ENCODE data around the gene ABO. TPM values are rescaled to one million over a fixed set of nuclear protein-coding genes. Genes with fewer than 3 reads are reported as not detected.

The ABO gene
- total and polyA plus RNA-seq, 9 of the 15 experiments (the other 6 are each of a cell fraction or from before 2014, with no cell fraction given): 5.0 to 21.9 (median 11.9) TPM

DNA sequence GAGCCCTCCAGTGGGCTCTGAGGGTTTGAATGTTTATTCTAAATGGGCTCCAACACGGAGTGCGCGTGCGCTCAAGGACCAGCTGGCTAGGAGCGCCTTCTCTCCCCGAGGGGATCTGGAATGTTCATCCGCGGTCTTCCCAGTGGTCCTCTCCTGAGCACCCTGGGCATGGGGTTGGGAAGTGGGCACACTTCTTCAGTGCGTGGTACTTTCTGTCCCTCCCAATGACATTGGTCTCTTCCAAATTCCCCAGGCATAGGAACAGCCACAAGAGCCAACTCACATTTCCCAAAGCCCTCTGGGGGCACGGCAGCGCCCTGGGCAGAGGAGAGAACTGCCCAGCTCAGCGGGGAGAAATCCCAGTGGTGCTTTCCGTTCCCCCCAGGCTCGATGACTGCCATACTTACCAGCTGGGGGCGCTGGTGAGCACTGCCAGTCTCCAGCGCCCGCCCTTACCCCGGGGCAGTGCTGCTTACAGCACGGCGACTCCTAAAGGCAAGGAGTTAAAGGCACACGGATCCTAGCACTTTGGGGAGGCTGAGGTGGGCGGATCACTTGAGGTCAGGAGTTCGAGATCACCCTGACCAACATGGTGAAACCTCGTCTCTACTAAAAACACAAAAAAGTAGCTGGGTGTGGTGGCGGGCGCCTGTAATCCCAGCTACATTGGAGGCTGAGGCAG is 36.0 kb downstream of the ABO start (continued):
- TF ChIP-seq, protein P1, sequence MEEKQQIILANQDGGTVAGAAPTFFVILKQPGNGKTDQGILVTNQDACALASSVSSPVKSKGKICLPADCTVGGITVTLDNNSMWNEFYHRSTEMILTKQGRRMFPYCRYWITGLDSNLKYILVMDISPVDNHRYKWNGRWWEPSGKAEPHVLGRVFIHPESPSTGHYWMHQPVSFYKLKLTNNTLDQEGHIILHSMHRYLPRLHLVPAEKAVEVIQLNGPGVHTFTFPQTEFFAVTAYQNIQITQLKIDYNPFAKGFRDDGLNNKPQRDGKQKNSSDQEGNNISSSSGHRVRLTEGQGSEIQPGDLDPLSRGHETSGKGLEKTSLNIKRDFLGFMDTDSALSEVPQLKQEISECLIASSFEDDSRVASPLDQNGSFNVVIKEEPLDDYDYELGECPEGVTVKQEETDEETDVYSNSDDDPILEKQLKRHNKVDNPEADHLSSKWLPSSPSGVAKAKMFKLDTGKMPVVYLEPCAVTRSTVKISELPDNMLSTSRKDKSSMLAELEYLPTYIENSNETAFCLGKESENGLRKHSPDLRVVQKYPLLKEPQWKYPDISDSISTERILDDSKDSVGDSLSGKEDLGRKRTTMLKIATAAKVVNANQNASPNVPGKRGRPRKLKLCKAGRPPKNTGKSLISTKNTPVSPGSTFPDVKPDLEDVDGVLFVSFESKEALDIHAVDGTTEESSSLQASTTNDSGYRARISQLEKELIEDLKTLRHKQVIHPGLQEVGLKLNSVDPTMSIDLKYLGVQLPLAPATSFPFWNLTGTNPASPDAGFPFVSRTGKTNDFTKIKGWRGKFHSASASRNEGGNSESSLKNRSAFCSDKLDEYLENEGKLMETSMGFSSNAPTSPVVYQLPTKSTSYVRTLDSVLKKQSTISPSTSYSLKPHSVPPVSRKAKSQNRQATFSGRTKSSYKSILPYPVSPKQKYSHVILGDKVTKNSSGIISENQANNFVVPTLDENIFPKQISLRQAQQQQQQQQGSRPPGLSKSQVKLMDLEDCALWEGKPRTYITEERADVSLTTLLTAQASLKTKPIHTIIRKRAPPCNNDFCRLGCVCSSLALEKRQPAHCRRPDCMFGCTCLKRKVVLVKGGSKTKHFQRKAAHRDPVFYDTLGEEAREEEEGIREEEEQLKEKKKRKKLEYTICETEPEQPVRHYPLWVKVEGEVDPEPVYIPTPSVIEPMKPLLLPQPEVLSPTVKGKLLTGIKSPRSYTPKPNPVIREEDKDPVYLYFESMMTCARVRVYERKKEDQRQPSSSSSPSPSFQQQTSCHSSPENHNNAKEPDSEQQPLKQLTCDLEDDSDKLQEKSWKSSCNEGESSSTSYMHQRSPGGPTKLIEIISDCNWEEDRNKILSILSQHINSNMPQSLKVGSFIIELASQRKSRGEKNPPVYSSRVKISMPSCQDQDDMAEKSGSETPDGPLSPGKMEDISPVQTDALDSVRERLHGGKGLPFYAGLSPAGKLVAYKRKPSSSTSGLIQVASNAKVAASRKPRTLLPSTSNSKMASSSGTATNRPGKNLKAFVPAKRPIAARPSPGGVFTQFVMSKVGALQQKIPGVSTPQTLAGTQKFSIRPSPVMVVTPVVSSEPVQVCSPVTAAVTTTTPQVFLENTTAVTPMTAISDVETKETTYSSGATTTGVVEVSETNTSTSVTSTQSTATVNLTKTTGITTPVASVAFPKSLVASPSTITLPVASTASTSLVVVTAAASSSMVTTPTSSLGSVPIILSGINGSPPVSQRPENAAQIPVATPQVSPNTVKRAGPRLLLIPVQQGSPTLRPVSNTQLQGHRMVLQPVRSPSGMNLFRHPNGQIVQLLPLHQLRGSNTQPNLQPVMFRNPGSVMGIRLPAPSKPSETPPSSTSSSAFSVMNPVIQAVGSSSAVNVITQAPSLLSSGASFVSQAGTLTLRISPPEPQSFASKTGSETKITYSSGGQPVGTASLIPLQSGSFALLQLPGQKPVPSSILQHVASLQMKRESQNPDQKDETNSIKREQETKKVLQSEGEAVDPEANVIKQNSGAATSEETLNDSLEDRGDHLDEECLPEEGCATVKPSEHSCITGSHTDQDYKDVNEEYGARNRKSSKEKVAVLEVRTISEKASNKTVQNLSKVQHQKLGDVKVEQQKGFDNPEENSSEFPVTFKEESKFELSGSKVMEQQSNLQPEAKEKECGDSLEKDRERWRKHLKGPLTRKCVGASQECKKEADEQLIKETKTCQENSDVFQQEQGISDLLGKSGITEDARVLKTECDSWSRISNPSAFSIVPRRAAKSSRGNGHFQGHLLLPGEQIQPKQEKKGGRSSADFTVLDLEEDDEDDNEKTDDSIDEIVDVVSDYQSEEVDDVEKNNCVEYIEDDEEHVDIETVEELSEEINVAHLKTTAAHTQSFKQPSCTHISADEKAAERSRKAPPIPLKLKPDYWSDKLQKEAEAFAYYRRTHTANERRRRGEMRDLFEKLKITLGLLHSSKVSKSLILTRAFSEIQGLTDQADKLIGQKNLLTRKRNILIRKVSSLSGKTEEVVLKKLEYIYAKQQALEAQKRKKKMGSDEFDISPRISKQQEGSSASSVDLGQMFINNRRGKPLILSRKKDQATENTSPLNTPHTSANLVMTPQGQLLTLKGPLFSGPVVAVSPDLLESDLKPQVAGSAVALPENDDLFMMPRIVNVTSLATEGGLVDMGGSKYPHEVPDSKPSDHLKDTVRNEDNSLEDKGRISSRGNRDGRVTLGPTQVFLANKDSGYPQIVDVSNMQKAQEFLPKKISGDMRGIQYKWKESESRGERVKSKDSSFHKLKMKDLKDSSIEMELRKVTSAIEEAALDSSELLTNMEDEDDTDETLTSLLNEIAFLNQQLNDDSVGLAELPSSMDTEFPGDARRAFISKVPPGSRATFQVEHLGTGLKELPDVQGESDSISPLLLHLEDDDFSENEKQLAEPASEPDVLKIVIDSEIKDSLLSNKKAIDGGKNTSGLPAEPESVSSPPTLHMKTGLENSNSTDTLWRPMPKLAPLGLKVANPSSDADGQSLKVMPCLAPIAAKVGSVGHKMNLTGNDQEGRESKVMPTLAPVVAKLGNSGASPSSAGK (IDR thresholded peaks at IDR 0.05): no peak
- TF ChIP-seq HMGN3 (IDR thresholded peaks at IDR 0.05; ENCODE audit: borderline replicate concordance, extremely low read depth, insufficient read length, low read depth, low read length): no peak
- TF ChIP-seq ILF3 (IDR thresholded peaks at IDR 0.05; ENCODE audit: borderline replicate concordance): no peak
- no peak for TF ChIP-seq ZNF311 (CRISPR knock-in tag; IDR thresholded peaks at IDR 0.05)
- no peak for TF ChIP-seq TAL1 (IDR thresholded peaks at IDR 0.05)
- TF ChIP-seq GATA2 (CRISPR knock-in tag; IDR thresholded peaks at IDR 0.05): no peak
- TF ChIP-seq GTF2E2 (tag; IDR thresholded peaks at IDR 0.05): no peak
- TF ChIP-seq ZNF551 (CRISPR knock-in tag; IDR thresholded peaks at IDR 0.05): no peak
- TF ChIP-seq SIX5 (IDR thresholded peaks at IDR 0.05; ENCODE audit: borderline replicate concordance in 1 of 2, insufficient read depth in 1 of 2, low read depth in 1 of 2, low read length in 2 of 2): no peak
- TF ChIP-seq TCF7 (IDR thresholded peaks at IDR 0.05; ENCODE audit: borderline replicate concordance): no peak
- no peak for TF ChIP-seq POLR2G (IDR thresholded peaks at IDR 0.05; ENCODE audit: low read depth, low read length)
- no peak for TF ChIP-seq ZNF174 (CRISPR knock-in tag; IDR thresholded peaks at IDR 0.05)
- no peak for TF ChIP-seq ZNF239 (CRISPR knock-in tag; IDR thresholded peaks at IDR 0.05)
- TF ChIP-seq, protein P2, sequence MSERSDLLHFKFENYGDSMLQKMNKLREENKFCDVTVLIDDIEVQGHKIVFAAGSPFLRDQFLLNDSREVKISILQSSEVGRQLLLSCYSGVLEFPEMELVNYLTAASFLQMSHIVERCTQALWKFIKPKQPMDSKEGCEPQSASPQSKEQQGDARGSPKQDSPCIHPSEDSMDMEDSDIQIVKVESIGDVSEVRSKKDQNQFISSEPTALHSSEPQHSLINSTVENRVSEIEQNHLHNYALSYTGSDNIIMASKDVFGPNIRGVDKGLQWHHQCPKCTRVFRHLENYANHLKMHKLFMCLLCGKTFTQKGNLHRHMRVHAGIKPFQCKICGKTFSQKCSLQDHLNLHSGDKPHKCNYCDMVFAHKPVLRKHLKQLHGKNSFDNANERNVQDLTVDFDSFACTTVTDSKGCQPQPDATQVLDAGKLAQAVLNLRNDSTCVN (CRISPR knock-in tag; IDR thresholded peaks at IDR 0.05): no peak
- no peak for TF ChIP-seq YBX1 (IDR thresholded peaks at IDR 0.05)

Measured in K562 (cell line).